H1 (cell line): Measurements from ENCODE around the gene CHST11. TPM values are rescaled to one million over a fixed set of nuclear protein-coding genes. Genes with fewer than 3 reads are reported as not detected.

ENCODE experiments used
- HDAC2 ChIP-seq, 2 experiments: fragments of 300-600 bp in 1 of 2; sonication (generic) in 1 of 2; IDR thresholded peaks; 2 replicates each; pipeline ENCODE4 v1.6.1; 2011 to 2012; ENCODE audit warnings: low read depth in 2 of 2, low read length in 2 of 2, mild to moderate bottlenecking in 2 of 2, moderate library complexity in 2 of 2, borderline replicate concordance in 1 of 2, inconsistent platforms in 1 of 2
- KDM5A ChIP-seq: fragments of 200-600 bp; IDR thresholded peaks from 2 replicates; pipeline ENCODE4 v1.7.1; 2012; ENCODE audit warnings: mild to moderate bottlenecking, low read length, inconsistent platforms, mixed read lengths
- RFX5 ChIP-seq: IDR thresholded peaks from 2 replicates; pipeline ENCODE4 v1.6.1; 2011; ENCODE audit warnings: low read depth, low read length, improper control_type of control experiment, borderline replicate concordance
- polyA plus RNA-seq, 7 experiments: library from polyadenylated mRNA; depleted of rRNA in 3 of 7; stranded (reverse) in 5 of 7; unstranded in 2 of 7; fragments of >200 nt in 5 of 7; fragments of 200-250 nt in 2 of 7; gene quantifications; 1 replicate in 5 of 7; 2 replicates in 1 of 7; 4 replicates in 1 of 7; pipeline versions ENCODE4 v1.2.1 to v1.2.3, GENCODE V29; 2011 to 2013; ENCODE audit warnings: missing spikeins in 2 of 7, mixed read lengths in 2 of 7
- total RNA-seq: library from RNA; stranded (reverse); fragmentation: NEBNext Ultra II Directional; extraction: Animal tissue kit (Norgen Biotek cat#: 25700); gene quantifications from 2 replicates; pipeline ENCODE4 v1.2.1, GENCODE V29; 2021
- TF ChIP-seq, protein P1 (sequence below): IDR thresholded peaks from 2 replicates; pipeline ENCODE4 v1.6.1; 2012; ENCODE audit warnings: inconsistent platforms

Gene CHST11
- total and polyA plus RNA-seq, 2 of the 8 experiments (the other 6 are each of a cell fraction or from before 2014, with no cell fraction given) = 14.4 to 20.8 TPM

GRCh38 chr12:104620837-104621531 is 164.2 kb downstream of the CHST11 start (continued):
- TF ChIP-seq, protein P1, sequence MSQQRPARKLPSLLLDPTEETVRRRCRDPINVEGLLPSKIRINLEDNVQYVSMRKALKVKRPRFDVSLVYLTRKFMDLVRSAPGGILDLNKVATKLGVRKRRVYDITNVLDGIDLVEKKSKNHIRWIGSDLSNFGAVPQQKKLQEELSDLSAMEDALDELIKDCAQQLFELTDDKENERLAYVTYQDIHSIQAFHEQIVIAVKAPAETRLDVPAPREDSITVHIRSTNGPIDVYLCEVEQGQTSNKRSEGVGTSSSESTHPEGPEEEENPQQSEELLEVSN = no peak
- TF ChIP-seq HDAC2 (IDR thresholded peaks at IDR 0.05; ENCODE audit: borderline replicate concordance in 1 of 2, low read depth in 2 of 2, low read length in 2 of 2) (no peak), RFX5 (no peak), KDM5A (no peak)
